ENCODE data around the gene YY2. TPM values are rescaled to one million over a fixed set of nuclear protein-coding genes. Genes with fewer than 3 reads are reported as not detected.

The YY2 gene
- total RNA-seq, 2 donors from 2014 or later, result 0.39 to 0.56 TPM

Other genes starting within 250 kb of the YY2 start
- gene KLHL34, start 197.7 kb upstream of the YY2 start, total RNA-seq, result under 1 TPM; 0.56 to 0.58 TPM
- gene SMPX, start 97.9 kb upstream of the YY2 start, total RNA-seq, result not detected
- 1 to 10 TPM; 2.6 to 3.2 TPM for gene MBTPS2, start 16.4 kb upstream of the YY2 start, total RNA-seq
- gene SMS, start 84.7 kb downstream of the YY2 start, total RNA-seq, result 100 to 1,000 TPM; 102 to 109 TPM
- 1 to 10 TPM in 1 of 2 donors, under 1 TPM in 1; 0.19 to 1.9 TPM for gene PHEX, start 176.3 kb downstream of the YY2 start, total RNA-seq